Measurements from ENCODE around the gene TBXAS1. TPM values are rescaled to one million over a fixed set of nuclear protein-coding genes. Genes with fewer than 3 reads are reported as not detected.

The TBXAS1 gene
- total RNA-seq, 1 experiment from 2014 or later, result 13.0 TPM

- DNase-seq (ENCODE audit: low read depth), result no peak
These were observed 113.6 kb downstream of the TBXAS1 start for GRCh38 chr7:139942636-139943035.

GRCh38 chr7:139943401-139943800, 114.3 kb downstream of the TBXAS1 start:
- DNase-seq (ENCODE audit: low read depth), result no peak

- no peak for DNase-seq (ENCODE audit: low read depth)
These were observed 115.2 kb downstream of the TBXAS1 start for GRCh38 chr7:139944248-139944647.

- DNase-seq (ENCODE audit: low read depth), result no peak
These were observed 117.5 kb downstream of the TBXAS1 start for GRCh38 chr7:139946533-139946932.

GRCh38 chr7:139947021-139947420, 118.0 kb downstream of the TBXAS1 start:
- DNase-seq (ENCODE audit: low read depth), result no peak

GRCh38 chr7:139948167-139948566, 119.1 kb downstream of the TBXAS1 start:
- DNase-seq (ENCODE audit: low read depth), result no peak

GRCh38 chr7:139948587-139949335, 119.7 kb downstream of the TBXAS1 start:
- DNase-seq (ENCODE audit: low read depth), result no peak

- DNase-seq (ENCODE audit: low read depth), result no peak
These were observed 120.6 kb downstream of the TBXAS1 start for GRCh38 chr7:139949629-139950028.

- no peak for DNase-seq (ENCODE audit: low read depth)
These were observed 121.9 kb downstream of the TBXAS1 start for GRCh38 chr7:139950881-139951525.

GRCh38 chr7:139953229-139953628, 124.2 kb downstream of the TBXAS1 start:
- no peak for DNase-seq (ENCODE audit: low read depth)

- DNase-seq (ENCODE audit: low read depth), result no peak
These were observed 126.2 kb downstream of the TBXAS1 start for GRCh38 chr7:139955109-139955820.

- DNase-seq (ENCODE audit: low read depth), result no peak
These were observed 129.7 kb downstream of the TBXAS1 start for GRCh38 chr7:139958599-139959284.

- DNase-seq (ENCODE audit: low read depth), result no peak
These were observed 130.2 kb downstream of the TBXAS1 start for GRCh38 chr7:139959285-139959628.

- no peak for DNase-seq (ENCODE audit: low read depth)
These were observed 130.7 kb downstream of the TBXAS1 start for GRCh38 chr7:139959718-139960117.

- DNase-seq (ENCODE audit: low read depth), result peak; percentile 41
These were observed 131.1 kb downstream of the TBXAS1 start for GRCh38 chr7:139960157-139960556.

GRCh38 chr7:139965942-139966628, 137.0 kb downstream of the TBXAS1 start:
- no peak for DNase-seq (ENCODE audit: low read depth)

GRCh38 chr7:139966949-139967348, 137.9 kb downstream of the TBXAS1 start:
- DNase-seq (ENCODE audit: low read depth), result no peak

GRCh38 chr7:139968931-139969330, 139.9 kb downstream of the TBXAS1 start:
- no peak for DNase-seq (ENCODE audit: low read depth)

- DNase-seq (ENCODE audit: low read depth), result no peak
These were observed 143.0 kb downstream of the TBXAS1 start for GRCh38 chr7:139972029-139972428.

GRCh38 chr7:139973101-139974050, 144.3 kb downstream of the TBXAS1 start:
- DNase-seq (ENCODE audit: low read depth), result no peak
